ENCODE results near the gene PCSK9.

Gene PCSK9

GRCh38 chr1:55039342-55040082, at the start of gene PCSK9:
Gene PCSK9, plus strand, starts transcription at chr1:55039548. Its CDS starts 290 bp downstream, at chr1:55039838.
- DNase-seq, result no peak

GRCh38 chr1:54989968-54990810, 49.2 kb upstream of the PCSK9 start:
- DNase-seq, result no peak

GRCh38 chr1:54990916-54991315, 48.4 kb upstream of the PCSK9 start:
- DNase-seq, result no peak

GRCh38 chr1:54991939-54992338, 47.4 kb upstream of the PCSK9 start:
- no peak for DNase-seq

- DNase-seq, result no peak
Observed at GRCh38 chr1:54993140-54993539, 46.2 kb upstream of the PCSK9 start.

GRCh38 chr1:54994355-54994990, 44.9 kb upstream of the PCSK9 start:
- no peak for DNase-seq

GRCh38 chr1:54995013-54995760, 44.2 kb upstream of the PCSK9 start:
- no peak for DNase-seq

GRCh38 chr1:54995835-54996234, 43.5 kb upstream of the PCSK9 start:
- no peak for DNase-seq

- DNase-seq, result peak; percentile 54
Observed at GRCh38 chr1:54996359-54996868, 42.9 kb upstream of the PCSK9 start.

- DNase-seq, result no peak
Observed at GRCh38 chr1:54996869-54997710, 42.3 kb upstream of the PCSK9 start.

GRCh38 chr1:54997711-54997986, 41.7 kb upstream of the PCSK9 start:
- DNase-seq, result no peak

GRCh38 chr1:54998100-54998499, 41.2 kb upstream of the PCSK9 start:
- DNase-seq, result no peak

- DNase-seq, result no peak
Observed at GRCh38 chr1:54998677-54999076, 40.7 kb upstream of the PCSK9 start, which contains the start of gene BSND. Gene BSND, plus strand, starts transcription at chr1:54998933. Its CDS starts 254 bp downstream, at chr1:54999187.

GRCh38 chr1:55000110-55001085, 39.0 kb upstream of the PCSK9 start:
- no peak for DNase-seq

- DNase-seq, result no peak
Observed at GRCh38 chr1:55001311-55001710, 38.0 kb upstream of the PCSK9 start.

- DNase-seq, result no peak
Observed at GRCh38 chr1:55002686-55003085, 36.7 kb upstream of the PCSK9 start.

GRCh38 chr1:55005351-55006140, 33.8 kb upstream of the PCSK9 start:
- DNase-seq, result no peak

- no peak for DNase-seq
Observed at GRCh38 chr1:55006931-55007330, 32.4 kb upstream of the PCSK9 start.

GRCh38 chr1:55007625-55008024, 31.7 kb upstream of the PCSK9 start:
- DNase-seq, result no peak
